Nephron (organoid): ENCODE measurements around the gene FAM161B.
A peak's percentile ranks its signal among the peaks of the same experiment; 100 is the strongest.

ENCODE experiments used
- H3K27ac Mint-ChIP-seq, 3 experiments: 2 replicates each; pipeline ENCODE4 v1.8.0; 2020; ENCODE audit warnings: mixed read lengths in 3 of 3, mild to moderate bottlenecking in 2 of 3, moderate library complexity in 1 of 3
- H3K27me3 Mint-ChIP-seq: 2 replicates; pipeline ENCODE4 v1.8.0; 2021; ENCODE audit warnings: low read depth, mild to moderate bottlenecking, moderate library complexity, mixed read lengths
- H3K36me3 Mint-ChIP-seq: 2 replicates; pipeline ENCODE4 v1.8.0; 2020; ENCODE audit warnings: low read depth, mixed read lengths
- H3K4me1 Mint-ChIP-seq: 2 replicates; pipeline ENCODE4 v1.8.0; 2020; ENCODE audit warnings: mixed read lengths
- H3K4me3 Mint-ChIP-seq, 3 experiments: 2 replicates each; pipeline ENCODE4 v1.8.0; 2020; ENCODE audit warnings: mild to moderate bottlenecking in 3 of 3, mixed read lengths in 3 of 3, moderate library complexity in 2 of 3
- H3K9me3 Mint-ChIP-seq: 2 replicates; pipeline ENCODE4 v1.8.0; 2020; ENCODE audit warnings: mixed read lengths
- CTCF ChIP-seq, 3 experiments: fragments of 200-600 bp; sonication (generic); IDR thresholded peaks; one replicate each; pipeline ENCODE4 v1.5.0; 2021; ENCODE audit warnings: antibody characterized with exemption in 3 of 3; ENCODE audit not compliant: unreplicated experiment in 3 of 3

The FAM161B gene

GRCh38 chr14:73949752-73950734, at the start of gene FAM161B, which contains the start of gene COQ6:
Gene FAM161B, minus strand, starts transcription at chr14:73950094. Its CDS starts 68 bp downstream, at chr14:73950026.
Gene COQ6, plus strand, starts transcription at chr14:73950302. Its CDS starts 31 bp downstream, at chr14:73950333.
- H3K27ac Mint-ChIP-seq, result peak within 1 kb of the TSS; percentile 71 to 96 (median 94)
- H3K36me3 Mint-ChIP-seq, result peaks cover 20% of the 10 kb centered on the region
- no peaks in the 10 kb centered on the region for H3K9me3 Mint-ChIP-seq
- peaks cover 3% of the 10 kb centered on the region for H3K4me1 Mint-ChIP-seq
- peak in 2 of 3 experiments; percentile 19 to 23 for TF ChIP-seq CTCF (IDR thresholded peaks at IDR 0.05; ENCODE audit: unreplicated experiment in 3 of 3)
- no peaks in the 10 kb centered on the region for H3K27me3 Mint-ChIP-seq
- peak within 1 kb of the TSS; percentile 94 to 100 (median 97) for H3K4me3 Mint-ChIP-seq

- Mint-ChIP-seq H3K9me3 (no peaks in the 10 kb centered on the region), H3K4me1 (peaks cover 19% of the 10 kb centered on the region), H3K27ac (peak overlapping the region; percentile 95 to 99 (median 97)), H3K27me3 (no peaks in the 10 kb centered on the region), H3K36me3 (peaks cover 17% of the 10 kb centered on the region), H3K4me3 (no peak overlapping the region)
- no peak for TF ChIP-seq CTCF (IDR thresholded peaks at IDR 0.05; ENCODE audit: unreplicated experiment in 3 of 3)
Observed at GRCh38 chr14:73998726-73999125, 48.8 kb upstream of the FAM161B start.

DNA sequence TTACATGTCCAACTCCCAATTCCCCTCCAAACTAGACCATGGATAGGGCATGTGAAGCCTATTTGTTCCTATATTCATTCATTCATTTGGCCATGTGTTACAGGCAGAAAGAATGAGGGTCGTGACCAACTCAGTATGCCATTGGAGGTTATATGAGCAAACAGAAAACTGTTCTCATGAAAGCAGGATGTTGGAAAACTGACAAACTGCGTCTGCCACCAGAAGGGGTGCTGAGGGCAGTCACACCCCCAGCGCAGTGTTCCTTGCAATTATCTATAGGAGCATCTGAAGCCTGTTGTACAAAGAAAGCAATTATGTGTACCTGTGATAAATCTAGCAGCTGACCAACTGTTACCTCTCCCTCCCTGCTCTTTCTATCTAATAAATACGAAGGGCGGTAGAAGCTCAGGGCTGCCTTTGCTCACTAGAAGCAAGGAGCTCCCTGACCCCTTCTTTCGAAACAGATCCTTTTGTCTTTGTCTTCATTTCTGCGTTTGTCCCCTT, 48.1 kb upstream of the FAM161B start:
- no peak overlapping the region for H3K4me3 Mint-ChIP-seq
- H3K27ac Mint-ChIP-seq, result peak overlapping the region; percentile 95 to 99 (median 97)
- no peaks in the 10 kb centered on the region for H3K27me3 Mint-ChIP-seq
- TF ChIP-seq CTCF (IDR thresholded peaks at IDR 0.05; ENCODE audit: unreplicated experiment in 3 of 3), result no peak
- no peaks in the 10 kb centered on the region for H3K9me3 Mint-ChIP-seq
- peaks cover 11% of the 10 kb centered on the region for H3K36me3 Mint-ChIP-seq
- H3K4me1 Mint-ChIP-seq, result peaks cover 19% of the 10 kb centered on the region

- peak overlapping the region in 2 of 3 experiments; percentile 23 to 33 for H3K4me3 Mint-ChIP-seq
- no peak for TF ChIP-seq CTCF (IDR thresholded peaks at IDR 0.05; ENCODE audit: unreplicated experiment in 3 of 3)
- H3K9me3 Mint-ChIP-seq, result no peaks in the 10 kb centered on the region
- H3K27ac Mint-ChIP-seq, result peak overlapping the region; percentile 95 to 99 (median 97)
- peaks cover 6% of the 10 kb centered on the region for H3K36me3 Mint-ChIP-seq
- peaks cover 19% of the 10 kb centered on the region for H3K4me1 Mint-ChIP-seq
- H3K27me3 Mint-ChIP-seq, result no peaks in the 10 kb centered on the region
Observed at GRCh38 chr14:73997108-73997943, 47.4 kb upstream of the FAM161B start.

- peak overlapping the region; percentile 95 to 99 (median 97) for H3K27ac Mint-ChIP-seq
- no peak for TF ChIP-seq CTCF (IDR thresholded peaks at IDR 0.05; ENCODE audit: unreplicated experiment in 3 of 3)
- H3K9me3 Mint-ChIP-seq, result no peaks in the 10 kb centered on the region
- H3K4me3 Mint-ChIP-seq, result peak overlapping the region in 1 of 3 experiments; percentile 2
- H3K27me3 Mint-ChIP-seq, result no peaks in the 10 kb centered on the region
- peaks cover 9% of the 10 kb centered on the region for H3K36me3 Mint-ChIP-seq
- peaks cover 19% of the 10 kb centered on the region for H3K4me1 Mint-ChIP-seq
Observed at GRCh38 chr14:73996731-73997107, 46.8 kb upstream of the FAM161B start.
